CD4-positive, alpha-beta T cell treated with Interleukin-6 at 100 ng/mL for 8 hours (primary cell): ENCODE results near the gene DCP2.
A peak's percentile ranks its signal among the peaks of the same experiment; 100 is the strongest.

Source experiments
- DNase-seq: peaks from one replicate; pipeline ENCODE4 v3.0.0-alpha.2; 2020; ENCODE audit warnings: mixed read lengths, low spot score

DCP2 gene

DNA sequence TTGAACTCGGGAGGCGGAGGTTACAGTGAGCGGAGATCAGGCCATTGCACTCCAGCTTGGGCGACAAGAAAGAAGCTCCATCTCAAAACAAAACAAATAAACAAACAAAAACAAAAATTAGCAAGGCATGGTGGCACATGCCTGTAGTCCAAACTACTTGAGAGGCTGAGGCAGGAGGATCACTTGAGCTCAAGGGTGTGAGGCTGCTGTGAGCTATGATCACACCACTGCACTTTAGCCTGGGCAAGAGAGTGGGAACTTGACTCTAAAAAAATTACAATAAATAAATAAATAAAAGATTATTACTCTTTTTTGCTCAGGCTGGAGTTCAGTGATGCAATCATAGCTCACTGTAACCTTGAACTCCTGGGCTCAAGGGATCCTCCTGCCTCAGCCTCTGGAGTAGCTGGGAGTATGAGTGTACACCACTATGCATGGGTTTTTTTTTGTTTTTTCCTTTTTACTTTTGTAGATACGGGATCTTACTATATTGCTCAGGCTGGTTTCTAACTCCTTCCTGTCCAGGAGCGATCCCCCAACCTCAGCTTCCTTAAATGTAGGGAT, 9.0 kb upstream of the DCP2 start:
- no peak for DNase-seq

DNA sequence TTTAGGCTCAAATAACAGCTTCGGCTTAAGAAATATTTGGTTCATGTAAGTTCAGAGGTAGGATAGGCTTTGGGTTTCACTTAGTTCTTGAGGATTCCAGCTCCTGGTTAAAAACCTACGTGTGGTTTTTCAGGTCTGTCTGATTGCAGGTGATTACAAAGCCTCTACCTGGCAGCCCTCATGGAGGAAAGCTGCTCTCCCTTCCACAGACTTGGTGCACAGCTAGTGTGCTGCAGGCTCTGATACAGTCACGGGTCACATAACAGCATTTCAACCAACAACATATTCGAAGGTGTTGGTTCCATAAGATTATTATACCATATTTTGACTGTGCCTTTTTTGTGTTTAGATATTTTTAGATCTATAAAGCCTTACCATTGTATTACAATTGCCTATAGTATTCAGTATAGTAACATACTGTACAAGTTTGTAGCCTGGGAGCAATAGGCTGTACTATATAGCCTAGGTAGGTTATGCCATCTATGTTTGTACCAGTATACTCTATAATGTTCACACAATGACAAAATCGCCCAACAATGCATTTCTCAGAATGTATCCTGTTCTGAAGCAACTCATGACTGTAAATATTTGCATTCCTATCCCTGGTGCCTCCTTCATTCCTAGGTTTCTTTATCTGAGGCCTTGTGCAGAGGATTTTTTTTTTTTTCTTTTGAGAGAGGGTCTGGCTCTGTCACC, 8.0 kb upstream of the DCP2 start:
- DNase-seq: no peak

DNA sequence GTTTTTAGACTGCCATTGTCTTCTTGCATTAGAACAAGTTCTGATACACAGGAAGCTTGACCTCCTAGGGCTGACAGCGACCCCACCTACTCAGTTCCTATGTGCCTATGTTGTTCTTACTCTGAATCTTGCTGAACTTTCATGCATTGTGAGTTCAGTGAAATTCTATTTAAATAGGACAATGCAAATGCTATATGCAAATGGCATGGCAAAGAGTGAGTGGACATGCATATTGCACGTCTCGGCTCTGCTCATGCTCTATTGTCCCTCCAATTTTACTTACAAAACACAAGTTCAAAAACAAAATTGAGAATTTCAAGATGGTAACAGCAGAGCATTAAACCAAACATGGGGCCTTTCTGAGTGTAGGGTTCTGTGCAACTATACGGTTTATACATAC, 5.3 kb upstream of the DCP2 start:
- DNase-seq: no peak

DNA sequence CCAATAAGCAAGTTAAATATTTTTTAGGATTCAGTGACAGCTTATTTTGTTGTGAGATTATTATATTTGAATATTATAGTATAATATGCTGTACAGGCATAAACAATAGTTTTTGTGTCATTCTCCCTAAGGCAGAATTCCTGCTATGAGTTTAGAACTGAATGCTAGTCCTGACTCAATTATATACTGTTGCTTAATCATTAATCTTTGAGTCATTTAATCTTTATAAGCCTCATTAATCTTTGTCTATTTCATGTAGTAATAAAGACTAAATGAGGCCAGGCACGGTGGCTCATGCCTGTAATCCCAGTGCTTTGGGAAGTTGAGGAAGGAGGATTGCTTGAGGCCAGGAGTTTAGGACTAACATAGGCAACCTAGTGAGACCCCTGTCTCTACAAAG, 3.6 kb upstream of the DCP2 start:
- no peak for DNase-seq

DNA sequence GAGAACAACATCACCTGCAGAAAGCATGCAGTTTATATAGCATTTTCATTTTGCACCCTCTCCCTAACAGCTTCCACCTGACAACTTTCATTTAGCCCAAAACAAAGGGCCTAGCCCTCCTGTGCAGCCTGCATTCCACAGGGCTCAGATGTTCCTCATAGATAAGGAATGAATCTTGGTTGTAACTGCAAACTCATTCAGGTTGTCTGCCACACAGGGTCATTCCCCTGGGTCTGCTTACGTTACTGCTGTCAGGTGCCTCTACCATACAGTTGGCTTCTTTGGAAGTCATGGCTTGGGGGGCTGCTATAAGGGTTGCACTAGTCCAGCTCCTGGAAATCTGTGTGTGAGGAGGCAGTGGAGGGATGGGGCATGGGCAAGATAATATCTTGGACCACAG, 2.7 kb upstream of the DCP2 start:
- no peak for DNase-seq

DNA sequence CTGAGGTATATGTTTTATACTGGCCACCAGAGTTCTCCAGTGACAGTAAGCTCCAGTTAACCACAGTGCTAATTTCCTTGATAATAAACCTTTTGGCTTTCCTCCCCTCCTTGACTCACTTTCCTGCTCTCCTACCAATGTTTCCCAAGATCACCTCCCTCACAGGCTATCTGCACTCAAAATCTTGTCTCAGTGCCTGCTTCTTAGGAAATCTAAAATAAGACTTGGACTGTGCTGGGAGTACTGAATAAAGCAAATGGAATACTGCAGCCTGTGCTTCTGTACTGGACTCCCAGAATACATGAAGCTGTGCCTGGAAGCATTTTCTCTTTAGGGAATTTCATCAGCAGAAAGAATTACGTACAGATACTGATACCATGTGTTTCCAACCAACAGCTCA, 1.7 kb upstream of the DCP2 start:
- no peak for DNase-seq

DNA sequence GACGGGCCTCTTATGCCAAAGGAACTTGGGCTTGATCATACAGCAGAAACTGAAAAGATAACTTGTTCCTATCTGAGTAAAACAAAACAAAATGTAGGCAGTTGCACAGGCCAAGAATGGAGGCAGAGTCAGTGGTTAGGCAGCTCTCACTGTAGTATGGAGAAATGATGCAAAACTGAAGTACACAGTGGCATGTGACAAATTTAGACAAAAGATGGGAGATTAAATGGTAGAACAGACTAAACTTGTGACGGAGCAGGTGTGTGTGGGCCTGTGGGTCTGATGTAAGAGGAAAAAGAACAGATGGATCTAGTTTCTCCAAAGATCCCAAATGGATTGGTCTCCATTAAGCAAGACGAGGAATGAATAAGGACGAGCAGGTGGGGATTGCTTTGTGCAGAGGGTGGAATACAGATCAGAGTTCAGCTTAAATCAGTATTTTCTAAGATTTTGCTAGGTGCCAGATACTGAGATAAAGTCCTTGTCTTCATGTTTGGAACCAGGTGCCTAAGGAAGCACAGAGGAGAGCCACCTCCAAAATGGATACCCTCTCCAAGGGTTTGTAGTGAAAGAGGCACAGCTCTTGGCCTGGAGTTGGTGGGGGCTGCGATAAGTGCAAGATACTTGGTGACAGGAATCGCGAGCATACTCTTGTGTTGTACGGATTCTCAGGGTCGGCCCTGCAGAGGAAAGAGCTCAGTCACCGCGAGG, 722 bp upstream of the DCP2 start:
- DNase-seq: no peak

DNA sequence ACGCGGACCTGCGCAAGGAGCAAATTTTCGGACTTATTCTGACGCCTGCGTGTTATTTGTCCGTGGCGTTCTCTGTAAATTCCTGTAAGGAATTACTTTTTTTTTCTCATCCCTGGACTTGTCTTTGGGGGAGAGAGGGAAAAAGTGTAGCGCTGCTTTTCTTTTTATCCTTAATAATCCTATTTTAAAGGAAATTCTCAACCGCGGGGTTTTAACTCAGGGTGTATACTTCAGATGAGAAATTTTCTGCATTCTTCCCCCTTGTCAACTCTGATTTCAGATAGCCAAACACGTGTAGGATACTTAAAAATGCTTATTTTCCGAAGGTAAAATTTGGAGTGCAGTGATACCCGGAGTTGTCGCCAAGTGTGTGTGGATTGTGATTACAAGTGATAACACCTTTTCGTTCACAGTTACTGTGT, 853 bp downstream of the DCP2 start:
- DNase-seq: no peak

DNA sequence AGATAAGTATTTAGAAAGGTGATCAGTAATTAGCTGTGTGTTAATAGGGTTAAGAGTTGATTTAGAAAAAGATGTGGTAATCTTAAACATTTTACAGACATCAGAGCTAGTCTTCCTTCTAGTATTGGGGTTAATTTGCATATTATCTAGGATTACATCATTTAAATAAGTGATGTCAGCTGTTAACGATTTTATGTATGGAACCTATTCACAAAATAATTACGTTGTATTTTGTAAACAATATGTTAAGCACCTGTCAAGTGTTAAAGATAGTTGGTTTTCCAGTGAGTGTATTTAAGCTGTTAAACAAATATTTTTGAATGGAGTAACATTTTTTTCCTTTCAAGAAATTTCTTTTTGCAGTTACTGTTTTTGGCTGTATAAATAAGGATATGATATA, 2.2 kb downstream of the DCP2 start:
- no peak for DNase-seq

DNA sequence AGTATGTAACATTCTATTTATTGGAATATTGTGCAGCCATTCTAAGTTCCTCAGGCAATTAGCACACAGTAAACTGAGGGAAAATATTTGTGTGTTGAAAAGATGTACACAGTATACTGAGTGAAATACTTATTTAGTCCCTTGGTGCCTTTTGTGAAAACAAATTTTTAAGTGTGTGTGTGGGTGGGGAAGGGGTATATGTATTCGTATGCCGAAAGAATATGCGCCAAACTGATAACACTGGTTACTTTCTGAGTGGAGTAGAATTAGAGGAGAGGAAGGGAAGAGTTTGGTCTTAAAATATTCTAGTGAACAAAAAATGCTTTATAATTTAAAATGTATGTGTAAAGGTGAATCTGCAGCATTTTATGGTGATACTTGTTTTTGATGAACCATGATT, 3.1 kb downstream of the DCP2 start:
- no peak for DNase-seq

DNA sequence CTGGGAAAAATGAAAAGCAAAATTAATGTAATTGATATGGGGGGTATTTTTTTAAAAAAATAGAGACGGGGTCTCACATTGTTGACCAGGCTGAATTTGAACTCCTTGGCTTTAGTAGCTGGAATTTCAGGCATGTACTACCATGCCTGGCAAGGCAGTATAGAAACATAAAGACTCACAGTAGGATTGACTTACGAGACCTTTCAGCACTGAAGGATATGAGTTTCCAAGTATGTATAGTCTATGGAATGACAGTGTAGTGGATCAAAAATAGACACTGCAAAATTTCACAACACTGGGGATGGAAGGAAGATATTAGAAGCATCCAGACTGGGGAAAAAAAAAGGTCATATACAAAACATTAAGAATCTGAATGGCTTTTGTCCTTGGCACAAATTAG, 6.8 kb downstream of the DCP2 start:
- DNase-seq: no peak

DNA sequence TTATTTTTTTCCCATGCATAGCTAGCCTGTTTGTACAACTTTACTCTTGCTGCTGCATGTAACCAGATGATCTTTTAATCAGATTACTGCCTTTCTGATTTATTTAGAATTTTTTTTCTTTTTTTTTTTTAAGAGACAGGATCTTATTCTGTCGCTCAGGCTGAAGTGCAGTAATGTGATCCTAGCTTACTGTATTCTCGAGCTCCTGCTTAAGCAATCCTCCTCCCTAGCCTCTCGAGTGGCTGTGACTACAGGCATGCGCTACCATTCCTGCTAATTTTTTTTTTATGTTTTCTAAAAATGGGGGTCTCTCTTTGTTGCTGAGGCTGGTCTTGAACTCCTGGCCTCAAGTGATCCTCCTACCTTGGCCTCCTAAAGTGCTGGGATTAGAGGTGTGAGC, 9.6 kb downstream of the DCP2 start:
- DNase-seq: no peak

DNA sequence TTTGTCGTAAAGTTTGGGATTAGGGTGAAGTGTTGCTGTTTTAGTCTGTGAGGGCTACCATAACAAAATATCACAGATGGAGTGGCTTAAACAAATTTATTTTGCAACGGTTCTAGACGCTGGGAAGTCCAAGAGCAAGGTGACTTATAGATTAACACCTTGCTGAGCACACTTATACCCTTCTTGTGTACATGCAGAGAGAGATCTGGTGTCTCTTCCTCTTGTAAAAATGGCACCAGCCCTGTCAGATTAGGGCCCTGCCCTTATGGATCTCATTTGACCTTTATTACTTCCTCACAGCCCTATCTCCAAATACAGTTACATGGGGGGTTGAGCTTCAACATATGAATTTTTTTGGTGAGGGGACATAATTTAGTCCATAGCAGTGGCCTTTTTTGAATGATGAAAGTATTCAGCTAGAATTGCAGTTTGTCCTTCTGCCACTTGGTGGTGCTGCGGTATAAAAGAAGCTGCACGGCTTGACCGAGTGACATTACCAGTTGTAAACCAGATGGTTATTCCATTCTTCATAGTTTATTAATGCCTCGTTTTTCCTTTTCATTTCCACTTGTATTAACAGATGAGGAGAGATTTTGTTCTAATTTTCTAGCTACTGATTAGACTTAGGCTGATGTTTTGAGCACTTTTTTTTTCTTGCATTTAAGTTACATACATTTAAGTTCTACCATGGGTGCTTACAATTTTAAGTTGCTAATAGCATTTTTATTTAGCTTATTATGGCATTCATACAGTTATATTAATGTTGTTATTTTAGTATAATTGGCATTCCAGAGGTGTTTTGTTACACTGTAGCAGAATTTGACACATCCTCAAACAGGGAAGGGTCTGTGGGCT, 19.4 kb downstream of the DCP2 start:
- DNase-seq: peak; percentile 67

DNA sequence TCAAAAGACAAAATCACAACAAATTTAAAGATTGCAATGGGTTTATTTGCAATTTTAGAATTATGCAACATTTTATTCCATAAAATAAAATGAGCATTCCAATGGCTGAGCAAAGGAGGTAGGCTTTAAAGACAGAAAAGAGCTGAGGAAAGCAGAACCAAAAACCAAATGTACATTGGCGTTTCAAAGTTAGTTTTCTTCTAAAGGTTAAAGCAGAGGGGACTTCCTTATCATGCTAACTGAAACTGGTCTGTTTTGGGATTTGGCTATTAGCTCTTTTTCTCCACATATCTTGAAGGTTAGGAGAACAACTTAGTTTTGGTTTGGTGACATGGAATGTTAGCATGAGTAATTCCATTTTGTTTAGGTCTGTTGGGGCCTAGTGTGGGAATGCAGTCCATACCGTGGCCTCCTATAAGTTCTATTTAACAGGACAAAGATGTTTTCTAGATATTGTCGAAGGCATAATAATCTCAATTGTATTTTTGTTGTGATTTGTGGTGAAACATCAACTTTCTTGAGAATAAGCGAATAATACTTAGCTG, 20.3 kb downstream of the DCP2 start:
- DNase-seq: no peak

DNA sequence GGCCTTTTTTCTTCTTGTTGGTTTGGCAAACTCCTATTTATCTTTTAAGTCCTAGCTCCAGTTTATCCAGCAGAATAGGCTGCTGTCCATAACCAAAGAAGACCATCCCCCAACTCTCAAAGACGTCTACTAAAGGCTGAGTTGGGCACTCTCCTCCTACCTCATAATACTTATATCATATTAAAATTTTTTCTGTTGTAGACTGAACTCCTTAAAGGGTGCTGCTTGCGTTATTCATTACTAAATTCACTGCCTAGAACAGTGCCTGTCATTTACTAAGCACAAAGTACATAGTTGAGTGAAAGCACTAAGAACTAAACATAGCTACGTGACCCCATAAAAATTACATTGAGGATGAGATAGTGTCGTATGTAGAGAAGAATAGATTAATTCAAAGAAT, 21.7 kb downstream of the DCP2 start:
- no peak for DNase-seq

DNA sequence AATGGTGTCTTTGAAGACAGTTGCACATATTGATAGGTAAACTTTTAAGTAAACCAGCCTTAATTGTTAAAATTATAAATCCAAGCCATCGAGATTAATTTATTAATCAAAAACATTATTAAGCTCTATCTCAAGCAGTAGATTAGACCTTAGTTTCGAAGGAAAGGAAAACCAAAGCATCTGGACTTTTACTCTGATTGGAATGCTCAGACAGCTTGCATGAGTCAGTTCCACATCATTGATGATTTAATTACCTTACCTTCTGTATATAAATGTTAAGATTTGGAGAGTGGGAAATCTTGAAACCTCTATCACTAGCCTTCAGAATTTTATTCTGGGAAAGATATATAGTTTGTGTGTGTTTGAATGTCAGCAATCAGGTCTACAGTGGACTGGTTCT, 23.9 kb downstream of the DCP2 start:
- no peak for DNase-seq

DNA sequence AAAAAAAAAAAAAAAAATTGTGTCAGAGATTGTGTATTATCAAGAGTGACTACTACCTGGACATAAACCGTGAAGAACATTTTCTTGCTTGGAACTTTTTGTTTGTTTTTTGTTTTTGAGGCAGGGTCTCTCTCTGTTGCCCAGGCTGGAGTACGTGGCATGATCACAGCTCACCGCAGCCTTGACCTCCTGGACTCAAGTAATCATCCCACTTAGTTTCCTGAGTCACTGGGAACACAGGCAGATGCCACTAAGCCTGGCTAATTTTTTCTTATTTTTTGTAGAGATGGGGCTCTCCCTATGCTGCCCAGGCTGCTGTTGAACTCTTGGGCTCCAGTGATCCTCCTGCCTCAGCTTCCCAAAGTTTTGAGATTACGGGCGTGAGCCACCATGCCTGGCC, 25.8 kb downstream of the DCP2 start:
- DNase-seq: no peak

DNA sequence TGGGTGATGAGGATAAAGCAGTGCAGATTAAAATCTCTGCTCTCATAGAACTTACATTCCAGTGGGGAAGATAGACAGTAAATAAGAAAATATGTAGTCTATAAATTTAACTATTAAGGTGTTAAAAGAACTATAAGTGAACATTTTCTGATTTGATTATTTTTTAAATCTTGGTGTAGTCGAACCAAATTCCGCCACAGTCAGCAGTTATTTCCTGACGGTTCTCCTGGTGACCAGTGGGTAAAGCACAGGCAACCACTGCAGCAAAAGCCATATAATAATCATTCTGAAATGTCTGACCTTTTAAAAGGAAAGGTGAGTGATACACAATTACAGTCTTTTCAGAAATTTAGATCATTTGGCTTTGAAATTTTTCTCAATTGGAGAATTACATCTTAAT, 27.2 kb downstream of the DCP2 start:
- DNase-seq: no peak

DNA sequence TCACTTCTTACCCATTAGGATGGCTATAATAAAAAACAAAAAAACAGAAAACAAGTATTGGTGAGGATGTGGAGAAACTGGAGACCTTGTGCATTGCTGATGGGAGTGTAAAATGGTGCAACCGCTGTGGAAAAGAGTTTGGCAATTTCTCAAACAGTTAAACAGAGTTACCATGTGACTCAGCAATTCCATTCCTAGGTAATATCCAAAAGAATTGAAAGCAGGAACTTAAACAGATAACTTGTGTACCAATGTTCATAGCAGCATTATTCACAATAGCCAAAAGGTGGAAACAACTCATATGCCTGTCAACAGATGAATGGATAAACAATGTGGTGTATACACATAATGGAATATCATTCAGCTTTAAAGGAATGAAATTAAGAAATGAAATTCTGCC, 28.9 kb downstream of the DCP2 start:
- no peak for DNase-seq

DNA sequence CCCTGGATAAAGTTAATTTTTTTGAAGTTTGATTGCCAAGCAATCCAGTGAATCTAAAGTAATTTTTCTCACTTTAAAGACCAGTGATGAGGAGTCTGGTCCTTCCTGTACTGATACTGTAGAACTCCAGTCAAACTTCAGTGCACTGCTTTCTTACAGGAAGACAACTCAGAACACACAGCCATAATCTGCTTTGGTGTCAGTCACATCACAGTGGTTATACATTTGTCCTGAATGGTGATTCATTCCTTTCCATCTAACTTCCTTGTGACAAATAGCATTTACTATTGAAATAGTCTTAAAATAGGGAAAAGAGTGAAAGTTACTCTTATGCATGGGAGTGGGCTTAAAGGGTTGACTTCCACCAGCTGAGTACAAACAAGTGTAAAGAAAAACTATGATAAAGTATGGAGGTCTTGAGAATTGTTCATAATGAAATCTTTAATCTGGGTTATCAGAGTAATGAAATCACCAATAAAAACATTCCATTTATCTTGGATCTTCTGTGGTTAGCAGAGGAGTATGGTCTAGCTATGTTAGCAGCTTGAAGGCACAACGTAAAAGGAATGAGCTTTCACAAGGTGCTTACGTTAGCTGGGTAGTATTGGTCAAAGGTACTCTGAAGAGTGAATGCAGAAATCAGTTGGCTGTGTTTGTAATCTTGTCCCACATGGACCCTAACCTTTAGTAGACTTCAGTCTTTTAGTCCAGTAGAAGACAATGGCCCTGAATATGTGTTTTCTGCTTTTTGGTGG, 41.5 kb downstream of the DCP2 start:
- no peak for DNase-seq

DNA sequence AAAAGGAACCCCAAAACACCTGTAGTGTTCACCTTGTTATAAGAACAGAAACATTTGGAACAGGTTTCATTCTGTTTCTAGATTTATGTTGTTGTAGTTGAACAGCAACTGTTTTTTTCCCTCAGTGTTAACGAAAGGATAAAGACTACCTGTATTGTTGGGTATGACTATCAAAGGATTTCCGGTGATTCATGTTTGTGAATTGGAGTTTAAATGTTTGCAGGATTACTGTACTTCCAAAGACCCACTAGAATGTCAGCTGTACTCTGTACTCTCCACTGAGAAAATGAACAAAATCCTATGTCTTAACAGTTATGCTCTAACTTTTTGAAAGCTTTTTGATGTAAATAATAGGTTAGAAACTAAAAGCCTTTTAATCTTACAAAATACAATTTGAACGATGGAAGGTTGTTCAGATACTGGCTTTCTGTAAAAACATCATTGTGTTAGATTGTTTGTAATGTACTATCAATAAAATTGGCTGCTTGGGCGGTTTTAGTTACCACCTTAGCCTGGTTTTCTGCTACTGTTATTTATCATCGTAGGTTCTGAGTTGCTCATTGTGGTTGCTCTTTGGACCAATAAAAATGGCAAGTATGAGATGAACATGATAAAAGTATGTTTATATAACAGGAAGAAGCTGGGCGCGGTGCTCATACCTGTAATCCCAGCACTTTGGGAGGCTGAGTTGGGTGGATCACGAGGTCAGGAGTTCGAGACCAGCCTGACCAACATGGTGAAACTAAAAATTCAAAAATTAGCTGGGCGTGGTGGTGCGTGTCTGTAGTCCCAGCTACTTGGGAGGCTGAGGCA, 44.1 kb downstream of the DCP2 start:
- DNase-seq: peak; percentile 12
